Activated T-cell treated with anti-CD3 and anti-CD28 coated beads, Interleukin-2, amount 50 U/mL, for 4 hours (primary cell): ENCODE results near the gene ARHGAP21. TPM values are rescaled to one million over a fixed set of nuclear protein-coding genes. Genes with fewer than 3 reads are reported as not detected.
A peak's percentile ranks its signal among the peaks of the same experiment; 100 is the strongest.
"Not testable (repeated sequence)": the region's sequence is repeated elsewhere in the genome, so short reads cannot be mapped to it uniquely, and the experiment has no call there.

Experiments
- ATAC-seq, 2 donors: fragments of 200-7000 bp; cut with Tn5 transposase; one replicate each; pipeline ENCODE4 v1.10.0; 2021
- DNase-seq: peaks from one replicate; pipeline ENCODE4 v3.0.0-alpha.2; 2020
- H3K27me3 Mint-ChIP-seq: one replicate; pipeline ENCODE4 v1.8.0; 2021; ENCODE audit warnings: low read depth, mixed read lengths
- H3K36me3 Mint-ChIP-seq: one replicate; pipeline ENCODE4 v1.8.0; 2022; ENCODE audit warnings: mixed read lengths; ENCODE audit not compliant: insufficient read depth
- H3K4me1 Mint-ChIP-seq: one replicate; pipeline ENCODE4 v1.8.0; 2021; ENCODE audit warnings: low read depth, mixed read lengths
- H3K4me3 Mint-ChIP-seq: one replicate; pipeline ENCODE4 v1.8.0; 2021; ENCODE audit warnings: mild to moderate bottlenecking, moderate library complexity, mixed read lengths
- H3K9me3 Mint-ChIP-seq: one replicate; pipeline ENCODE4 v1.8.0; 2021; ENCODE audit warnings: mixed read lengths
- total RNA-seq, 3 donors: library from RNA; stranded (reverse); gene quantifications; one replicate each; pipeline ENCODE4 v1.2.1, GENCODE V29; 2021

The ARHGAP21 gene
- total RNA-seq, 3 donors from 2014 or later: 11.4 to 15.8 (median 12.7) TPM

DNA sequence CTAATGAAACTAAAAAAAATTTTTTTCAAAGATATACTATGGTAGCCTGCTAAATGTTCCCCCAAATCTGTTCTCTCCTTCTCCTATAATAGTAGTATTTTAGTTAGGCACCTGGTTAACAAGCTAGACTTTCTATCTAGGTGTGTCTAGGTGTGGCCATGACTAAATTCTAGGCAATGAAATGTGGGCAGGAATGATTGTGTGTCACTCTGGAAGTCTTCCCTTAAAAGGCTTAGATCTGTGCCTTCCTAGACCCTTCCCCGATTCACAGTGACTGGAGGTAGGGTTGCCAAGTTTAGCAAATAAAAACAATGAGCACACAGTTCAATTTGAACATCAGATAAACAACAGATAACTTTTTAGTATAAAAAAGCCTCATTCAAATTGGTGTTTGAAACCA is 8.3 kb upstream of the ARHGAP21 start:
- Mint-ChIP-seq H3K4me3 (no peak overlapping the region), H3K36me3 (no peaks in the 10 kb centered on the region), H3K27me3 (peaks cover 2% of the 10 kb centered on the region), H3K9me3 (no peaks in the 10 kb centered on the region), H3K4me1 (no peaks in the 10 kb centered on the region)
- DNase-seq: no peak
- ATAC-seq: no peak

DNA sequence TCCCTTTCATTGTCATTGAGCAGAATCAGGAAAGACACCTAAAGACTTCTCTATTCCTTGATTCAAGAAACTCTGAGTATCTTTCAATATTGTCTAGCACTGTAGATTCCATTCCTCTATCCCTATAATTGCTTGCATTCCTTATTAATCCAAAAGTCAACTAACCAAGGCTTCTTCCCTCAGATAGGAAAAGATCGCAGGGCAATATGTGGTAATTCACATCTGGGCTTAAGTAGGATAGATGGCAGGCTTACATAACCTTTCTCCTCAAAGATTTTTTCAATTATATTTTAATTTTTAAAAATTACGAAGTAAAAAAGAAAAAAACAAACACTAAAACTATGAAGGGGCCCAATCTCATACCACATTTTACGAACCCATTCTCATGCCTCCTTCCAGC is 7.1 kb upstream of the ARHGAP21 start:
- Mint-ChIP-seq H3K4me1 (no peaks in the 10 kb centered on the region), H3K27me3 (no peaks in the 10 kb centered on the region), H3K36me3 (no peaks in the 10 kb centered on the region), H3K4me3 (no peak overlapping the region), H3K9me3 (no peaks in the 10 kb centered on the region)
- DNase-seq (no peak), ATAC-seq (no peak)

DNA sequence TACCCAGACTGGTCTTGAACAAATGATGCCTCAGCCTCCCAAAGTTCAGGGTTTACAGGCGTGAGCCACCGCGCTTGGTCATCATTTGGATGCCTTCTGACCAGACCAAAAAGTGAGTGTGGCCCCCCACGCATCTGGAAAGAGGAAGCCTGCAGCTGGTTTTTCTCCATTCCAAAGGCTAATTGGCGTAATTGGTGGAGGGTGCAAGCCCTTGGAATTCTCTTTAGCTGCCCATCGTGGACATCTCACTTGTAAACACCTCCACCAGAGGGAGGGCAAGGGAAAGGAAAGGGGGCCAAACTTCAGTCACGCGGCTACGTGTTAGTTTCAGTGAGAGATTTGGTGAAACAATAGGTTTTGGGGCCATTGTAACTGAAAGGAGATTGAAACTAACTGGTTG is 4.1 kb upstream of the ARHGAP21 start:
- peaks cover 2% of the 10 kb centered on the region for H3K4me1 Mint-ChIP-seq
- no peaks in the 10 kb centered on the region for H3K36me3 Mint-ChIP-seq
- DNase-seq (no peak), ATAC-seq (no peak)
- H3K4me3 Mint-ChIP-seq: no peak overlapping the region
- no peaks in the 10 kb centered on the region for H3K27me3 Mint-ChIP-seq
- no peaks in the 10 kb centered on the region for H3K9me3 Mint-ChIP-seq

GRCh38 chr10:24726626-24727025 is 2.9 kb upstream of the ARHGAP21 start:
- Mint-ChIP-seq H3K4me3 (no peak overlapping the region), H3K4me1 (peaks cover 9% of the 10 kb centered on the region), H3K9me3 (no peaks in the 10 kb centered on the region), H3K27me3 (no peaks in the 10 kb centered on the region), H3K36me3 (no peaks in the 10 kb centered on the region)
- DNase-seq (no peak), ATAC-seq (no peak)

DNA sequence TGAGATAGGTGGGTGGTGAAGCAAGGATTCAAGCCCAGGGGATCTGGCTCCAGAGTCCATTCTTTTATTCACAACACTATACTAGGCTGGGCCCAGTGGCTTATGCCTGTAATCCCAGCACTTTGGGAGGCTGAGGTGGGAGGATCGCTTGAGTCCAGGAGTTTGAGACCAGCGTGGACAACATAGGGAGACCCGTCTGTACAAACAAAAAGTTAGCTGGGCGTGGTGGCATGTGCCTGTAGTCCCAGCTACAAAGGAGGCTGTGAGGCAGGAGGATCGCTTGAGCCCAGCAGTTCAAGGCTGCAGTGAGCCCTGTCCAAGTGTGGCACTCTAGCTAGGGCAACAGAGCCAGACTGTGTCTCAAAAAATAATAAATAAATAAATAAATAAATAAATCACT is 2.3 kb upstream of the ARHGAP21 start:
- not testable (repeated sequence) for ATAC-seq, H3K4me3 Mint-ChIP-seq, H3K9me3 Mint-ChIP-seq, H3K36me3 Mint-ChIP-seq, DNase-seq, H3K27me3 Mint-ChIP-seq
- H3K4me1 Mint-ChIP-seq: peaks cover 13% of the 10 kb centered on the region

- Mint-ChIP-seq H3K36me3 (no peaks in the 10 kb centered on the region), H3K4me3 (peak overlapping the region; percentile 91), H3K4me1 (peaks cover 21% of the 10 kb centered on the region), H3K9me3 (no peaks in the 10 kb centered on the region), H3K27me3 (no peaks in the 10 kb centered on the region)
- ATAC-seq: peak; percentile 87
- peak; percentile 95 for DNase-seq
Observed at GRCh38 chr10:24724381-24725228, 918 bp upstream of the ARHGAP21 start.

GRCh38 chr10:24723386-24723787 is 300 bp downstream of the ARHGAP21 start:
- H3K36me3 Mint-ChIP-seq: no peaks in the 10 kb centered on the region
- ATAC-seq: peak; percentile 8 to 13
- peaks cover 23% of the 10 kb centered on the region for H3K4me1 Mint-ChIP-seq
- no peaks in the 10 kb centered on the region for H3K27me3 Mint-ChIP-seq
- no peak for DNase-seq
- H3K4me3 Mint-ChIP-seq: peak overlapping the region; percentile 55
- no peaks in the 10 kb centered on the region for H3K9me3 Mint-ChIP-seq

DNA sequence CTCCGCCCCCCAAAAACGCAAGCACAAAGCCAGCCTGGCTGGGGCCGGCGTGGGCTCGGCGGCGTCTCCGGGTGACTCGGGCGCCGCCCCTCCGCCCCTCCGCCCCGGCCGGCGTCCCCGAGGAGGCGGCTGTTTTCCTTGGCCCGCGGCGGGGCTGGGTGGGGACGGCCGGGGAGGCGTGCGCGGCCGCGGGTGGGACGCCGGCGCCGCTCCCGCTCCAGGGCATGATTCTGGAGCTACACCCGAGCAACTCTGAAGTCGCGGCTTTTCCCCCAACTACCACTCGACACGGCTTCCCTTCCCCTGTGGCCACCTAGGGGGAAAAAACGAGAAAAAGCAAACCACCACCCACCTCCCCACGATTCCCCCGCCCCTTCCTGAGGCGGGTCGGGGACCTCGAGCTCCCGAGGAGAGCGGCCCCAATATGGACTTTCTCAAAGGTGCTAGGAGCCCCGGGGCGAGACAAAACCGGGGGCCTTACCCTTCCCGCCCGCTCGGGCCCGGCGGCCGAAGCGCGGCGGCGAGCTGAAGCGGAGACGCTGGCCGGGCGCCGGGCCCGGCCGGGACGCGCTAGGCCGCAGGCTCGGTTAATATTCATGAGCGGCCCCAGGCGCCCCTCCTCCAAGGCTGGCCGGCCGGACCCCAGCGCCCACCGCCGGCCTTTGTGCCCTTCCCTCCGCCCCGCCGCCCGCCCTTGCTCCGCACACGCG is 856 bp downstream of the ARHGAP21 start:
- Mint-ChIP-seq H3K36me3 (no peaks in the 10 kb centered on the region), H3K4me1 (peaks cover 23% of the 10 kb centered on the region), H3K4me3 (peak overlapping the region; percentile 89), H3K27me3 (no peaks in the 10 kb centered on the region), H3K9me3 (no peaks in the 10 kb centered on the region)
- ATAC-seq: peak; percentile 22 to 35
- DNase-seq: peak; percentile 29

GRCh38 chr10:24722131-24722675 is 1.5 kb downstream of the ARHGAP21 start:
- DNase-seq (no peak), ATAC-seq (no peak)
- Mint-ChIP-seq H3K36me3 (no peaks in the 10 kb centered on the region), H3K9me3 (no peaks in the 10 kb centered on the region), H3K4me3 (peak overlapping the region; percentile 83), H3K4me1 (peaks cover 23% of the 10 kb centered on the region), H3K27me3 (no peaks in the 10 kb centered on the region)

GRCh38 chr10:24721229-24722106 is 2.2 kb downstream of the ARHGAP21 start:
- Mint-ChIP-seq H3K4me1 (peaks cover 23% of the 10 kb centered on the region), H3K36me3 (no peaks in the 10 kb centered on the region), H3K9me3 (no peaks in the 10 kb centered on the region), H3K27me3 (no peaks in the 10 kb centered on the region), H3K4me3 (peak overlapping the region; percentile 83)
- ATAC-seq: no peak
- no peak for DNase-seq

DNA sequence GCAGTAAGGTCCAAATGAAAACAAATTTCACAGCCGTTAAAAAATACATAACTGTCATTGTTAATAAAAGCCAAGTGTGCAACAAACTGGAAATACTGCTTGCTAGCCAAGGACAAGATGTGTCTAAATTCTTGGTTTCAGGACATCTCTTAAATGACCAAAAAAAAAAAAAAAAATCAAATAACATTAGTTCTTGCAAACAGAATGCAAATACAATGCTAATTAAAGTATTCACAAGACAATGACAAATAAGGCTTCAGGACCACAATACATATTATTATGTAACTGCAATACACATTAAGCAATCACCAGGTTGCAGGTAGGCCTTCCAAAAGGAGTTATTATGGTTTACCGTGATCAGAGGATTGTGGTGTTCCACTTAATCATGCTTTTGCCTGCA is 3.6 kb downstream of the ARHGAP21 start:
- no peak overlapping the region for H3K4me3 Mint-ChIP-seq
- H3K4me1 Mint-ChIP-seq: peaks cover 23% of the 10 kb centered on the region
- no peaks in the 10 kb centered on the region for H3K36me3 Mint-ChIP-seq
- H3K27me3 Mint-ChIP-seq: no peaks in the 10 kb centered on the region
- H3K9me3 Mint-ChIP-seq: no peaks in the 10 kb centered on the region
- DNase-seq (no peak), ATAC-seq (no peak)

GRCh38 chr10:24718031-24718855 is 5.4 kb downstream of the ARHGAP21 start:
- Mint-ChIP-seq H3K4me3 (no peak overlapping the region), H3K9me3 (no peaks in the 10 kb centered on the region), H3K36me3 (no peaks in the 10 kb centered on the region), H3K27me3 (no peaks in the 10 kb centered on the region), H3K4me1 (peaks cover 21% of the 10 kb centered on the region)
- no peak for ATAC-seq
- DNase-seq: no peak

- Mint-ChIP-seq H3K4me1 (peaks cover 13% of the 10 kb centered on the region), H3K9me3 (no peaks in the 10 kb centered on the region), H3K36me3 (no peaks in the 10 kb centered on the region), H3K27me3 (peaks cover 1% of the 10 kb centered on the region), H3K4me3 (no peak overlapping the region)
- ATAC-seq: no peak
- DNase-seq: no peak
Observed at GRCh38 chr10:24716295-24716694, 7.4 kb downstream of the ARHGAP21 start.
